Right lung (tissue), 5 donors: ENCODE measurements around the gene MUS81. TPM values are rescaled to one million over a fixed set of nuclear protein-coding genes. Genes with fewer than 3 reads are reported as not detected.

ENCODE experiments used
- DNase-seq, 2 donors: peaks; one replicate each; pipeline ENCODE4 v3.0.0-alpha.2; 2013
- polyA plus RNA-seq, 5 donors: library from polyadenylated mRNA; unstranded; fragments of 120-200 nt; gene quantifications; one replicate each; pipeline versions ENCODE4 v1.2.1 to v1.2.3, GENCODE V29; 2013; ENCODE audit warnings: inconsistent platforms in 1 of 5, low replicate concordance in 1 of 5; ENCODE audit not compliant: insufficient read length in 5 of 5, insufficient read depth in 1 of 5

MUS81 gene
- polyA plus RNA-seq, 5 donors = 37.0 to 57.3 (median 48.7) TPM

- no peak for DNase-seq
Measured at GRCh38 chr11:65912845-65913244, 52.6 kb downstream of the MUS81 start.

DNA sequence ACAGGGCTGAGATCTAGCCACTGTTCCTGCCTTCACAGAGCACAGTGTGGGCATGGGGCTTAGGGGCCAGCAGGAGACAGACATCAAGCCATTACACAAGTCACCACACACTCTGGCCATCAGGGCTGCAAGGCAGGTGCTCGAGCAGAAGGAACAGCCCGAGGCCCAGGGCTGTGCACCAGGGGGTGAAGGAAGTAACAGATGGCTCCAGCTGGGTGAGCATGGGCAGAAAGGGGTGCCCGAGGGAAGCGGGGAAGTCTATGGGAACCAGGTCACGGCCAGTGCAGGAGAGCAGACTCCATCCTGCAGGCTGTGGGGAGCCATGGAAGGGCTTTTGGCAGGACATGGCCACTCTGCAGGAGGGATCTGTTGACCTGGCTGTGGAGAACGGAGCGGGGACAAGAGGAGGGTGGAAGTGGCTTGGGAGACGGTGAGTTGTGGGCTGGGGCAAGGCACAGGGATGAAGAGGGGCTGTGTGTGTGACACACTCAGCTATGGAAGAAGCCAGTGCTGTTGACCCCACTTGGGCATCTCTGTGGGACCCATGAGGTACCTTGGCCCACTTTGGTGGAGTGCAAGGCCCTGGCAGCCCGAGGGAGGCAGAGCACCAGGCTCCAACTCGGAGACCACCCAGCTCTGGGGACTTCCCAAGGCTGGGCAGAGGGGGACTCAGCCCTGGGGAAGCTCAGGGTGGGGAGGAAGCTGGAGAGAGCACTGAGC is 55.0 kb downstream of the MUS81 start:
- no peak for DNase-seq

DNA sequence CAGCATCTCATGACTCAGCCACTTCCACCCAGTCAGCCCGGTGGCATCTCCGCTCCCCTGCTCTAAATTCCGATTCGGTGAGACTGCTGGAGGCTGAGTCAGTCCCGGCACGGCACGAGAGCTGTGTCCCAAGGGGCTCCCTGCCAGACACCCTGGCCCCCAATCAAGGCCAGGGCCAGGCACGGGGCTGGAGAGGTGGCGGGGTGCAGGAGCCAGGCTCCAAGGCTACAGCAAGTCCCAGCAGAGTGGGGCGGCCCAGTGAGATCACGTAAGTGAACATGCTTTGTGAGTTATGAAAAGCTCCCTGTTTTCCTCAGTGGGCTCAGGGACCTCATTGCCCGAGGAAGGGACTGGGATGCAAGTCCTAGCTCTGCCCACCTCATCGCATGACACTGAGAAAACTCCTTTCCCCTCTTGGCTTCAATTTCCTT is 55.6 kb downstream of the MUS81 start:
- no peak for DNase-seq

Other genes with a start within 250 kb of the MUS81 start
- gene MAP3K11, start 246.2 kb upstream of the MUS81 start, polyA plus RNA-seq = 10 to 100 TPM; 32.5 to 72.7 (median 49.3) TPM
- gene PCNX3, start 244.7 kb upstream of the MUS81 start, polyA plus RNA-seq = 10 to 100 TPM; 15.5 to 35.0 (median 20.9) TPM
- gene SIPA1, start 222.3 kb upstream of the MUS81 start, polyA plus RNA-seq = 10 to 100 TPM; 32.6 to 55.0 (median 40.6) TPM
- gene RELA, start 197.5 kb upstream of the MUS81 start, polyA plus RNA-seq = 10 to 100 TPM; 43.0 to 68.0 (median 53.2) TPM
- gene KAT5, start 148.2 kb upstream of the MUS81 start, polyA plus RNA-seq = 10 to 100 TPM; 52.2 to 68.8 (median 62.9) TPM
- 10 to 100 TPM; 32.4 to 67.8 (median 41.4) TPM for gene RNASEH2C, start 139.6 kb upstream of the MUS81 start, polyA plus RNA-seq
- 1 to 10 TPM; 2.2 to 4.2 (median 3.4) TPM for gene AP5B1, start 79.5 kb upstream of the MUS81 start, polyA plus RNA-seq
- under 1 TPM; 0.07 to 0.60 (median 0.29) TPM for gene OVOL1, start 73.4 kb upstream of the MUS81 start, polyA plus RNA-seq
- gene SNX32, start 26.5 kb upstream of the MUS81 start, polyA plus RNA-seq = 1 to 10 TPM; 1.6 to 5.2 (median 3.1) TPM
- 100 to 1,000 TPM; 574 to 838 (median 723) TPM for gene CFL1, start 2.3 kb upstream of the MUS81 start, polyA plus RNA-seq
- 100 to 1,000 TPM; 107 to 194 (median 144) TPM for gene EFEMP2, start 12.4 kb downstream of the MUS81 start, polyA plus RNA-seq
- gene CTSW, start 19.4 kb downstream of the MUS81 start, polyA plus RNA-seq = 1 to 10 TPM; 2.6 to 6.3 (median 6.1) TPM
- 10 to 100 TPM; 72.3 to 87.4 (median 76.5) TPM for gene FIBP, start 28.0 kb downstream of the MUS81 start, polyA plus RNA-seq
- 10 to 100 TPM; 10.2 to 37.1 (median 11.4) TPM for gene CCDC85B, start 30.2 kb downstream of the MUS81 start, polyA plus RNA-seq
- under 1 TPM in 3 of 5 donors, not detected in 2; 0.12 to 0.19 (median 0.13) TPM for gene FOSL1, start 40.0 kb downstream of the MUS81 start, polyA plus RNA-seq
- 10 to 100 TPM; 29.8 to 44.0 (median 38.6) TPM for gene C11orf68, start 58.6 kb downstream of the MUS81 start, polyA plus RNA-seq
- gene DRAP1, start 59.0 kb downstream of the MUS81 start, polyA plus RNA-seq = 100 to 1,000 TPM in 1 of 5 donors, 10 to 100 TPM in 4; 66.5 to 143 (median 81.8) TPM
- under 1 TPM; 0.21 to 0.62 (median 0.44) TPM for gene TSGA10IP, start 85.0 kb downstream of the MUS81 start, polyA plus RNA-seq
- 10 to 100 TPM; 34.7 to 51.6 (median 40.9) TPM for gene SART1, start 101.3 kb downstream of the MUS81 start, polyA plus RNA-seq
- 10 to 100 TPM; 25.8 to 28.0 (median 26.7) TPM for gene EIF1AD, start 141.7 kb downstream of the MUS81 start, polyA plus RNA-seq
- gene BANF1, start 142.1 kb downstream of the MUS81 start, polyA plus RNA-seq = 100 to 1,000 TPM; 200 to 305 (median 225) TPM
- 1 to 10 TPM in 2 of 5 donors, under 1 TPM in 2, not detected in 1; 0.30 to 1.8 (median 1.1) TPM for gene CST6, start 151.6 kb downstream of the MUS81 start, polyA plus RNA-seq
- gene CATSPER1, start 166.0 kb downstream of the MUS81 start, polyA plus RNA-seq = under 1 TPM in 1 of 5 donors, not detected in 4; 0.11 TPM
- under 1 TPM; 0.18 to 0.24 (median 0.19) TPM for gene GAL3ST3, start 188.7 kb downstream of the MUS81 start, polyA plus RNA-seq
- 100 to 1,000 TPM; 168 to 227 (median 205) TPM for gene SF3B2, start 191.9 kb downstream of the MUS81 start, polyA plus RNA-seq
- 10 to 100 TPM; 44.7 to 57.6 (median 49.0) TPM for gene PACS1, start 209.8 kb downstream of the MUS81 start, polyA plus RNA-seq